H1 (cell line): ENCODE results near the gene TFR2. TPM values are rescaled to one million over a fixed set of nuclear protein-coding genes. Genes with fewer than 3 reads are reported as not detected.

Experiments used
- CTCF ChIA-PET: fragments of 300-600 bp; sonication (Branson Sonifier 250); formaldehyde crosslinking; loops from one replicate; lab custom pipeline; 2021; ENCODE audit not compliant: partially characterized antibody; lab: Charles Lee
- POLR2A ChIA-PET: fragments of 300-600 bp; sonication (Branson Sonifier 250); formaldehyde crosslinking; loops from one replicate; lab custom pipeline; 2021; ENCODE audit warnings: inconsistent platforms; ENCODE audit not compliant: partially characterized antibody; lab: Charles Lee
- DNase-seq, 2 experiments: peaks; one replicate each; pipeline versions ENCODE4 v3.0.0 to v3.0.0-alpha.2; 2010 to 2022; ENCODE audit warnings: low spot score in 2 of 2, low read depth in 1 of 2, mixed read lengths in 1 of 2
- FAIRE-seq: peaks from 2 replicates; lab custom pipeline; 2011; peaks lifted over from hg19 to GRCh38; lab: Jason Lieb, UNC
- H2AFZ ChIP-seq: 2 replicates; pipeline ENCODE4 v1.8.1; 2012; ENCODE audit warnings: low read length, inconsistent platforms
- H2AK5ac ChIP-seq: 2 replicates; pipeline ENCODE4 v1.6.1; 2013; ENCODE audit warnings: low read depth, low read length
- H2BK120ac ChIP-seq: replicated peaks from 2 replicates; pipeline ENCODE3; 2013; ENCODE audit warnings: low read depth, low read length, inconsistent platforms
- H2BK12ac ChIP-seq: 2 replicates; pipeline ENCODE4 v1.6.1; 2013; ENCODE audit warnings: low read depth, low read length
- H2BK15ac ChIP-seq: 2 replicates; pipeline ENCODE4 v1.6.1; 2013; ENCODE audit warnings: low read length
- H2BK20ac ChIP-seq: 2 replicates; pipeline ENCODE4 v1.6.1; 2013; ENCODE audit warnings: low read length
- H2BK5ac ChIP-seq: 2 replicates; pipeline ENCODE4 v1.6.1; 2013; ENCODE audit warnings: low read depth, low read length
- H3K14ac ChIP-seq: 2 replicates; pipeline ENCODE4 v1.6.1; 2013; ENCODE audit warnings: inconsistent platforms; ENCODE audit not compliant: insufficient read length
- H3K18ac ChIP-seq: 2 replicates; pipeline ENCODE4 v1.6.1; 2013; ENCODE audit warnings: low read length; ENCODE audit errors: extremely low read depth
- H3K23ac ChIP-seq: 2 replicates; pipeline ENCODE4 v1.6.1; 2013; ENCODE audit warnings: inconsistent platforms; ENCODE audit not compliant: insufficient read length
- H3K23me2 ChIP-seq: 2 replicates; pipeline ENCODE4 v1.6.1; 2013; ENCODE audit warnings: low read depth, low read length
- H3K27ac ChIP-seq: 2 replicates; pipeline ENCODE4 v1.6.1; 2011; ENCODE audit warnings: low read depth, low read length, inconsistent platforms
- H3K27me3 ChIP-seq, 4 experiments: replicated peaks in 1 of 4; 1 replicate in 1 of 4; 2 replicates in 3 of 4; pipeline versions ENCODE4 v1.6.1 to v1.8.1; 2011 to 2013; ENCODE audit warnings: low read length in 3 of 4, mild to moderate bottlenecking in 3 of 4, inconsistent platforms in 2 of 4, mixed read lengths in 2 of 4, moderate library complexity in 1 of 4; ENCODE audit not compliant: control insufficient read depth in 3 of 4, insufficient read depth in 3 of 4; ENCODE audit errors: extremely low read depth in 1 of 4
- H3K36me3 ChIP-seq, 4 experiments: 2 replicates each; pipeline versions ENCODE4 v1.6.1 to v1.8.1; 2011 to 2013; ENCODE audit warnings: mild to moderate bottlenecking in 4 of 4, low read length in 3 of 4, moderate library complexity in 2 of 4, control low read depth in 1 of 4, inconsistent platforms in 1 of 4; ENCODE audit not compliant: insufficient read depth in 4 of 4, control insufficient read depth in 2 of 4
- H3K4ac ChIP-seq: replicated peaks from 2 replicates; pipeline ENCODE3; 2013; ENCODE audit warnings: low read length, low read depth, mixed read lengths, inconsistent platforms; ENCODE audit not compliant: insufficient read length
- H3K4me1 ChIP-seq, 4 experiments: replicated peaks in 1 of 4; 1 replicate in 1 of 4; 2 replicates in 3 of 4; pipeline versions ENCODE4 v1.6.1 to v1.8.1; 2011 to 2013; ENCODE audit warnings: low read length in 3 of 4, inconsistent platforms in 2 of 4, mixed read lengths in 1 of 4; ENCODE audit not compliant: insufficient read depth in 4 of 4, control insufficient read depth in 3 of 4
- H3K4me2 ChIP-seq, 2 experiments: 2 replicates each; pipeline versions ENCODE4 v1.6.1 to v1.8.1; 2011 to 2013; ENCODE audit warnings: low read depth in 2 of 2, low read length in 2 of 2, control low read depth in 1 of 2, inconsistent platforms in 1 of 2, mild to moderate bottlenecking in 1 of 2; ENCODE audit not compliant: insufficient read depth in 1 of 2
- H3K4me3 ChIP-seq, 4 experiments: fragments of 200-600, 300-600 bp in 1 of 4; sonication (generic), shearing (Covaris generic), sonication (Bioruptor Twin) in 1 of 4; 2 replicates each; pipeline versions ENCODE4 v1.5.1 to v1.8.1; 2011 to 2016; ENCODE audit warnings: low read length in 4 of 4, low read depth in 3 of 4, control low read depth in 2 of 4, inconsistent platforms in 2 of 4, mild to moderate bottlenecking in 2 of 4, mixed read lengths in 1 of 4, moderate library complexity in 1 of 4; ENCODE audit not compliant: insufficient read depth in 2 of 4; ENCODE audit errors: extremely low read depth in 1 of 4
- H3K56ac ChIP-seq: replicated peaks from 2 replicates; pipeline ENCODE3; 2013; ENCODE audit warnings: low read depth, mild to moderate bottlenecking, mixed read lengths, low read length, inconsistent platforms; ENCODE audit not compliant: insufficient read length
- H3K79me1 ChIP-seq: 2 replicates; pipeline ENCODE4 v1.6.1; 2013; ENCODE audit warnings: low read depth, low read length, control low read depth
- H3K79me2 ChIP-seq, 2 experiments: 2 replicates each; pipeline versions ENCODE4 v1.6.1 to v1.8.1; 2012 to 2013; ENCODE audit warnings: low read length in 2 of 2, mild to moderate bottlenecking in 2 of 2, inconsistent platforms in 1 of 2; ENCODE audit not compliant: insufficient read depth in 2 of 2, control insufficient read depth in 1 of 2
- H3K9ac ChIP-seq, 4 experiments: replicated peaks in 1 of 4; 1 replicate in 1 of 4; 2 replicates in 3 of 4; pipeline versions ENCODE4 v1.6.1 to v1.8.1; 2011 to 2013; ENCODE audit warnings: low read depth in 3 of 4, low read length in 3 of 4, control low read depth in 2 of 4, mild to moderate bottlenecking in 2 of 4, moderate library complexity in 2 of 4, inconsistent platforms in 1 of 4; ENCODE audit errors: extremely low read depth in 1 of 4
- H3K9me3 ChIP-seq, 2 experiments: 2 replicates each; pipeline versions ENCODE4 v1.6.1 to v1.8.1; 2012 to 2013; ENCODE audit warnings: mild to moderate bottlenecking in 2 of 2, moderate library complexity in 2 of 2, control low read depth in 1 of 2, inconsistent platforms in 1 of 2, low read depth in 1 of 2, low read length in 1 of 2, mixed read lengths in 1 of 2; ENCODE audit not compliant: insufficient read depth in 2 of 2
- H4K20me1 ChIP-seq, 2 experiments: replicated peaks in 1 of 2; 2 replicates each; pipeline versions ENCODE3 to v1.8.1; 2011 to 2013; ENCODE audit warnings: inconsistent platforms in 2 of 2, low read length in 2 of 2, mild to moderate bottlenecking in 1 of 2; ENCODE audit not compliant: insufficient read depth in 2 of 2, control insufficient read depth in 1 of 2
- H4K5ac ChIP-seq: 2 replicates; pipeline ENCODE4 v1.6.1; 2013; ENCODE audit warnings: low read length, low read depth, mixed read lengths, inconsistent platforms; ENCODE audit not compliant: insufficient read length
- H4K8ac ChIP-seq: 2 replicates; pipeline ENCODE4 v1.8.0; 2013; ENCODE audit warnings: mild to moderate bottlenecking, moderate library complexity, low read length, inconsistent platforms; ENCODE audit not compliant: insufficient read depth; ENCODE audit errors: extremely low read depth
- H4K91ac ChIP-seq: replicated peaks from 2 replicates; pipeline ENCODE3; 2013; ENCODE audit warnings: low read length, mixed read lengths, inconsistent platforms; ENCODE audit not compliant: insufficient read length
- ASH2L ChIP-seq: fragments of 200-600, 300-600 bp; sonication (generic); IDR thresholded peaks from one replicate; pipeline ENCODE4 v1.7.1; 2017; ENCODE audit warnings: low read length
- BCL11A ChIP-seq, 2 experiments: IDR thresholded peaks; one replicate each; pipeline ENCODE4 v1.6.1; 2011; ENCODE audit warnings: low read depth in 2 of 2, low read length in 2 of 2, mild to moderate bottlenecking in 2 of 2
- CREB1 ChIP-seq: IDR thresholded peaks from 2 replicates; pipeline ENCODE4 v1.6.1; 2012; ENCODE audit warnings: inconsistent platforms
- CTBP2 ChIP-seq: IDR thresholded peaks from 2 replicates; pipeline ENCODE4 v1.7.0; 2011; ENCODE audit warnings: borderline replicate concordance, mild to moderate bottlenecking, moderate library complexity, mixed read lengths, low read length; ENCODE audit not compliant: insufficient read depth, insufficient read length
- FOSL1 ChIP-seq: IDR thresholded peaks from 2 replicates; pipeline ENCODE4 v1.6.1; 2011; ENCODE audit warnings: mild to moderate bottlenecking, low read depth, low read length, moderate library complexity; ENCODE audit not compliant: insufficient read depth
- PHF8 ChIP-seq: fragments of 200-600 bp; sonication (generic); conservative IDR thresholded peaks from 2 replicates; pipeline ENCODE4 v1.7.1; 2012; ENCODE audit warnings: low read depth, mild to moderate bottlenecking, inconsistent platforms, low read length, moderate library complexity
- RNF2 ChIP-seq: fragments of 200-900, 300-1000 bp; sonication (generic); IDR thresholded peaks from 2 replicates; pipeline ENCODE4 v1.7.1; 2016; ENCODE audit warnings: borderline replicate concordance, low read depth, mild to moderate bottlenecking, antibody characterized with exemption, low read length; ENCODE audit not compliant: poor library complexity, severe bottlenecking; ENCODE audit errors: missing control alignments
- SP2 ChIP-seq: IDR thresholded peaks from 2 replicates; pipeline ENCODE4 v1.6.1; 2012; ENCODE audit warnings: mild to moderate bottlenecking, low read length, inconsistent platforms
- TEAD4 ChIP-seq: IDR thresholded peaks from 2 replicates; pipeline ENCODE4 v1.6.1; 2012; ENCODE audit warnings: low read depth, low read length, inconsistent platforms, mixed read lengths
- WGBS, 2 experiments: shearing (Covaris generic) in 1 of 2; methylation state at CpG; one replicate each; pipeline versions ENCODE4 v1.1.6 to v1.1.7; 2013 to 2015; ENCODE audit warnings: low lambda C conversion rate in 2 of 2, mixed read lengths in 2 of 2, inconsistent platforms in 1 of 2, low coverage in 1 of 2, missing lambda C conversion rate in 1 of 2; ENCODE audit not compliant: insufficient replicate concordance in 2 of 2, insufficient coverage in 1 of 2, insufficient read length in 1 of 2; ENCODE audit errors: extremely low coverage in 1 of 2, missing lambda C conversion rate in 1 of 2; 5-methylcytosine and 5-hydroxymethylcytosine counted together
- polyA plus RNA-seq, 7 experiments: library from polyadenylated mRNA; depleted of rRNA in 3 of 7; stranded (reverse) in 5 of 7; unstranded in 2 of 7; fragments of >200 nt in 5 of 7; fragments of 200-250 nt in 2 of 7; gene quantifications; 1 replicate in 5 of 7; 2 replicates in 1 of 7; 4 replicates in 1 of 7; pipeline versions ENCODE4 v1.2.1 to v1.2.3, GENCODE V29; 2011 to 2013; ENCODE audit warnings: missing spikeins in 2 of 7, mixed read lengths in 2 of 7
- total RNA-seq: library from RNA; stranded (reverse); fragmentation: NEBNext Ultra II Directional; extraction: Animal tissue kit (Norgen Biotek cat#: 25700); gene quantifications from 2 replicates; pipeline ENCODE4 v1.2.1, GENCODE V29; 2021
- TF ChIP-seq, protein P1 (sequence below): IDR thresholded peaks from 2 replicates; pipeline ENCODE4 v1.6.1; 2012; ENCODE audit warnings: low read length, inconsistent platforms

The TFR2 gene
- total and polyA plus RNA-seq, 2 of the 8 experiments (the other 6 are each of a cell fraction or from before 2014, with no cell fraction given) = 4.6 to 5.7 TPM

DNA sequence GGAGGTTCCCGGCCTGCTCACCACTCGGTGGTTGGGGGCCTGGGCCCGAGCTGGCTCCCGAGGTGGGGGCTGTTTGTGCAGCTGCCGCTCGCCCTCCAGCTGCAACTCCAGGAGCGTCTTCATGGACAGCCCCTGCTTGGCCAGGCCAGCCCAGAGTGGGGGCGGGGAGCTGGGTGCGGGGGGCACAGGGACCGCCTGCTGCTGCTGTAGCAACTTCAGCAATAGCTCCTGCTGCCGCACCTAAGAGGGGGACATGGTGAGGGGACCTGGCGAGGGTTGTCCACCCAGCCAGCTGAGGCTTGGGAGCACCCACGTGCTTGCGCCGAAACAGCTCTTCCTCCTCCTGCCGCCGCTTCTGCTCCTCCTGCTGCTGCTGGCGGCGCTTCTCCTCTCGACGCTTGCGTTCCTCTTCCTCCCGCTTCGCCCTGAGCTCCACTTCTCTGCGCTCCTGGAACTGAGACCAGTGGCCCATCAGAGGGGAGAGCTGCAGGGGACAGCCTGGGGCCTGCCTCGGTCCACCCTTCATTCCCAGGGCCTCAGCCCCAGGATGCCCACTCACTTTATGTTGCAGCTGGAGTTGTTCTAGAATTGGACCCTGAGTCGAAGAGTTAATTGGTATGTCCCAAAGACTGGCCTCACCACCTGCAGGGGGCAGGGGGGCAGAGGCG, 41.8 kb upstream of the TFR2 start:
- Histone ChIP-seq H3K4me2 (no peak overlapping the region), H4K8ac (peak overlapping the region; percentile 5; the same call in 1 of the 2 replicates), H3K36me3 (peaks cover 43 to 97% (median 72%) of the 10 kb centered on the region in 4 experiments), H3K23me2 (no peaks in the 10 kb centered on the region; the same call in 1 of the 2 replicates), H2BK5ac (no peak overlapping the region), H4K91ac (no peak overlapping the region), H2BK120ac (no peak overlapping the region), H3K4me3 (no peak overlapping the region), H2BK12ac (no peak overlapping the region), H3K18ac (no peak overlapping the region), H3K56ac (no peak overlapping the region), H3K9me3 (no peaks in the 10 kb centered on the region), H2BK15ac (no peak overlapping the region), H3K79me2 (peaks cover 0 to 9% of the 10 kb centered on the region in 2 experiments; a peak in 1 of 4 replicates), H4K20me1 (peaks cover 8 to 40% of the 10 kb centered on the region in 2 experiments), H3K27ac (no peak overlapping the region), H2AK5ac (no peak overlapping the region), H3K4me1 (peaks cover 0 to 7% (median 2%) of the 10 kb centered on the region in 4 experiments; a peak in 5 of 7 replicates), H2AFZ (no peak overlapping the region), H3K4ac (no peak overlapping the region), H3K79me1 (peaks cover 2% of the 10 kb centered on the region; the same call in 1 of the 2 replicates), H4K5ac (no peak overlapping the region), H3K27me3 (no peaks in the 10 kb centered on the region), H3K9ac (no peak overlapping the region), H3K14ac (no peak overlapping the region), H2BK20ac (no peak overlapping the region), H3K23ac (no peak overlapping the region)
- ChIA-PET POLR2A (interaction anchor here (0.7 to 14.3 kb wide), 12 partner anchors 4 to 192 kb away, joined by 3 to 257 read pairs (median 4); partner anchors contain the start of genes GIGYF1, GNB2 and SRRT), CTCF (interaction anchor here (0.5 to 20.7 kb wide), 15 partner anchors 10 to 552 kb away, joined by 3 to 254 read pairs (median 4); partner anchors contain the start of genes GIGYF1, POP7 and TFR2)
- no peak for FAIRE-seq
- 91% methylated on average over 23 of the region's 28 CpGs; no CpG with 5 or more reads in 1 of the 2 experiments for WGBS, 2 experiments
- DNase-seq = no peak
- TF ChIP-seq CTBP2 (no peak), PHF8 (no peak), ASH2L (no peak), RNF2 (no peak), BCL11A (IDR thresholded peaks at IDR 0.05; ENCODE audit: low read depth in 2 of 2, low read length in 2 of 2) (no peak), CREB1 (no peak), FOSL1 (no peak), TEAD4 (no peak), SP2 (no peak)
- TF ChIP-seq, protein P1, sequence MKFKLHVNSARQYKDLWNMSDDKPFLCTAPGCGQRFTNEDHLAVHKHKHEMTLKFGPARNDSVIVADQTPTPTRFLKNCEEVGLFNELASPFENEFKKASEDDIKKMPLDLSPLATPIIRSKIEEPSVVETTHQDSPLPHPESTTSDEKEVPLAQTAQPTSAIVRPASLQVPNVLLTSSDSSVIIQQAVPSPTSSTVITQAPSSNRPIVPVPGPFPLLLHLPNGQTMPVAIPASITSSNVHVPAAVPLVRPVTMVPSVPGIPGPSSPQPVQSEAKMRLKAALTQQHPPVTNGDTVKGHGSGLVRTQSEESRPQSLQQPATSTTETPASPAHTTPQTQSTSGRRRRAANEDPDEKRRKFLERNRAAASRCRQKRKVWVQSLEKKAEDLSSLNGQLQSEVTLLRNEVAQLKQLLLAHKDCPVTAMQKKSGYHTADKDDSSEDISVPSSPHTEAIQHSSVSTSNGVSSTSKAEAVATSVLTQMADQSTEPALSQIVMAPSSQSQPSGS = no peak
